GM12801 (cell line): ENCODE results near the gene ZNF792.

Experiments used
- CTCF ChIP-seq: IDR thresholded peaks from one replicate; pipeline ENCODE4 v1.5.1; 2011; ENCODE audit warnings: control low read depth; ENCODE audit not compliant: insufficient read length; ENCODE audit errors: extremely low read depth

Gene ZNF792

DNA sequence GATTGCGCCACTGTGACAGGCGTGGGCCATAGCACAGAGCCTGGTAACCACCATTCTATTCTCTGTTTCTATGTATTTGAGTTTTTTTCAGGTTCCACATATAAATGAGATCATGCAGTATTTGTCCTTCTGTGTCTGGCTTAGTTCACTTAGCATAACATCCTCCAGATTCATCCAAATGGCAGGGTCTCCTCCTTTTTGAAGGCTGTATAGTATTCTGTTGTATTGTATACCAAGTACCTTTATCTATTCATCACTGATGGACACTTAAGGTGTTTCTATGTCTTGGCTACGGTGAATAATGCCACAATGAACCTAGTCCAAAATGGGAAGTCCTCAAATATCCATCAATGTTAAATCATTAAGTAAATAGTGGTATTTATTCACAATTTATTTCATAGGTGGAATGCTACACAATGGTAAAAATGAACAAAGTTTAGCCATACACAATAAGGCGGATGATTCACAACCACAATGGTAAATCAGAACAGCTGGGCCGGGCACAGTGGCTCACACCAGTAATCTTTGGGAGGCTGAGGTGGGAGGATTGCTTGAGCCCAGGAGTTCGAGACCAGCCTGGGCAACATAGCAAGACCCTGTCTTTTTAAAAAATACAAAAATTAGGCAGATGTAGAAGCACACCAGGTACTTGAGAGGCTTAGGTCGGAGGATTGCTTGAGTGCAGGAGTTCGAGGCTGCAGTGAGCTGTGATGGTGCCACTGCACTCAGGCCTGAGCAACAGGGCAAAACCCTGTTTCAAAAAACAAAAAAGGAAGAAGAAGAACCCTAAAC is 27.7 kb upstream of the ZNF792 start:
- TF ChIP-seq CTCF, result no peak

- no peak for TF ChIP-seq CTCF
These were observed 26.7 kb upstream of the ZNF792 start for GRCh38 chr19:34990578-34991192.

DNA sequence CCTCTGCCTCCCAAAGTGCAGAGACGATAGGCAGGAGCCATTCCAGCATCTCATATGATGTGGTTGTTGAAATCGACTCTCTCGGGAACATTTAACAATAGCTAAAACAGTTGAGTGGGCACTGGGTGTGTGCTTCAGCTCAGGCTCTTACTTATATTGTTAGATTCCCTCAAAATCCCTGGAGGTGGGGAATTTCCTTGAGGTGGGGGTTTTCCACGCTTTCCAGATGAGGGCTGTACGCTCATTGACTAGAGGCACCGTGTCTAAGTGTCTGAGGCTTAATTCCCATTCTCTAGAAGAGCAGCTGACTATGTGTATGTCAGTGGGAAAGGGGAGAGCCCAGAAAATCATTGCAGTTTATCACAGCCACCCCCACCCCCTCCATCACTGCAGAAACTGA is 25.3 kb upstream of the ZNF792 start:
- TF ChIP-seq CTCF, result no peak

- TF ChIP-seq CTCF, result no peak
These were observed 24.1 kb upstream of the ZNF792 start for GRCh38 chr19:34988119-34988518.

- no peak for TF ChIP-seq CTCF
These were observed 21.4 kb upstream of the ZNF792 start for GRCh38 chr19:34985249-34986022.

DNA sequence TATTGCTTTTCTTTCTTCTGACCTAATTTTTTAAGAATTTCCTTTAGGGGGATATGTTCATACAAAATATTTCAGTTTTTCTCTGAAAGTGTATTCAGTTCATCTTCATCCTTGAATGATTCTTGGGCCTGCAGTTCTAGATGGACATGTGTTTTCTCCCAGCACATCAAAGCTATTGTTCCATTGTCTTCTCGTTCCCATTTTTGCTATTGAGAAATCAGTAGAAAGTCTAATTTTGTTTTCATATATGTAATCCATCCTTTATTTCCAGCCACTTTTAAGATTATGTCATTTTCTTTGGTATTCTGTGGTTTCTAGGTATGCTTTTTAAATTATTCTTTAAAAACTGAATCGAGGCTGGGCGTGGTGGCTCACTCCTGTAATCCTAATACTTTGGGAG is 20.3 kb upstream of the ZNF792 start:
- no peak for TF ChIP-seq CTCF

GRCh38 chr19:34983786-34984185 is 19.8 kb upstream of the ZNF792 start:
- TF ChIP-seq CTCF, result no peak
